ENCODE data around the gene B3GALT5. TPM values are rescaled to one million over a fixed set of nuclear protein-coding genes. Genes with fewer than 3 reads are reported as not detected.

The B3GALT5 gene
- total RNA-seq, 1 experiment from 2014 or later: 0.33 TPM

DNA sequence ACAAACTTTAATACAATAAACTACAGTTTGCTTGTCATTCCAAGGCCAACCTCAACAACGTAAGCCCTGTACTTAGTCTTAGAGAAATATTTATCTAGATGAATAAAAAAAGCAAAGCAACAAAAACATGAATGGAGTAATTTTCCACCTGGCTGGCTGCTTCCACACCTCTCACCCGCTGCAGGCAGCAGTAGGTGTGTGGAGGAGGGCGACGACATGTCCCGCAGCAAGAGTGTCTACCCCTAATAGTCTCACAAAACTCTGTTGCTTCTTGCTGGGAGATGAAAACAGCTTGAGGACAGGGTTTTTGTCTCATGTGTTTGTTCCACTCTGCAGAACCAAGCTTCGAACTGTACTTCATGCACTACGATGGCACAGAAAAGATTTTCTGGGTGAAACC, 83.5 kb downstream of the B3GALT5 start:
- no peak for DNase-seq (ENCODE audit: low spot score)

GRCh38 chr21:39696618-39697017, 83.9 kb downstream of the B3GALT5 start:
- peak; percentile 17 for DNase-seq (ENCODE audit: low spot score)

GRCh38 chr21:39700318-39700717, 87.6 kb downstream of the B3GALT5 start:
- DNase-seq (ENCODE audit: low spot score): no peak

DNA sequence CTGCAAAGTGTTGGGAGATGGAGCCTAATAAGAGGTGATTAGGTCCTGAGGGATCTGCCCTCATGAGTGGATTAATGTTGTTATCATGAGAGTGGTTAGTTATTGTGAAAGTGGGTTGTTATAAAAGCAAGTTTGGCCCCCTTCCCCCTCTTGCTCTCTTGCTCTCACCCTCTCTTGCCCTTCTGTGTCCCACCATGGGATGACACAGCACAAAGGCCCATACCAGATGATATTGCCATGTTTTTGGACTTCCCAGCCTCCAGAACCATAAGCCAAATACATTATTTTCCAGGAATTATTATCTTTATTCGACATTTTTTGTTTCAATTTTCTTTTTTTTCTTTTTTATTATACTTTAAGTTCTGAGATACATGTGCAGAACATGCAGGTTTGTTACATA, 90.8 kb downstream of the B3GALT5 start:
- no peak for DNase-seq (ENCODE audit: low spot score)

DNA sequence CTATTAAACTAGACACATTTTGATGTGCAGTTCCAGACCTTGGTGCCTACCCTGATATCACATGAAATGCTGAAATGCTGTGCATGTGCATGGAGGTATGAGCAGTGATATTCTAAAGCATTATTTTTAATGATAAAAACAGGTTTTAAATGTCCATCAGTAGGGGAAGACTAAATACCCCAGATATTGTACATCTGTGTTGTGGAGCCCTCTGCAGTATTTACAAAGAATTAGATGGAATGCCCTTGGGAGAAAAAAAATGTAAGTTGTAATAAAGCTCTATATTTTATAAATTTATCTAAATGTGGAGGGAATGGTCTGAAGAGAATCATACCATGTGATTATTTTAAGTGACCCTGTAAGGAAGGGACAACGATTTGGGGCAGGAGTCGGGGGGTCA, 93.1 kb downstream of the B3GALT5 start:
- DNase-seq (ENCODE audit: low spot score): no peak

DNA sequence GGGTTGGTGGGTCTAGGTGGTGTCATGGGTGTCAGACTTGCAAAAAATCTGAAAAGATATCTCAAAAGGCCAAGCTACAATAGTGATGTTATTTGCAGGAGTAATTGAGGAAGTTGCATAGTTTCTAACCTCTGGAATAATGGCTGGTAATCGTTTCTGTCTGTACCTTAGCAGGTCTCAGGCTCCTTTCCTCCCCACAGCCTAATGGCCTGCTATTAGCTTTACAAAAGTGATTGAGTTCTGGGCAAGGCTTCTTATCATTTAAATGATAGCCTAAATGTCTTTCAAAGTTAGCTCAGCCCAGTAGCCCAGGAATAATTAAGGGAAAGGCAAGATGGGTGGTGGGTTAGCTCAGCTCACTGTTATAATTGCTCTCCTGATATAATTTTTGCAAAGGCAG, 94.6 kb downstream of the B3GALT5 start:
- no peak for DNase-seq (ENCODE audit: low spot score)

DNA sequence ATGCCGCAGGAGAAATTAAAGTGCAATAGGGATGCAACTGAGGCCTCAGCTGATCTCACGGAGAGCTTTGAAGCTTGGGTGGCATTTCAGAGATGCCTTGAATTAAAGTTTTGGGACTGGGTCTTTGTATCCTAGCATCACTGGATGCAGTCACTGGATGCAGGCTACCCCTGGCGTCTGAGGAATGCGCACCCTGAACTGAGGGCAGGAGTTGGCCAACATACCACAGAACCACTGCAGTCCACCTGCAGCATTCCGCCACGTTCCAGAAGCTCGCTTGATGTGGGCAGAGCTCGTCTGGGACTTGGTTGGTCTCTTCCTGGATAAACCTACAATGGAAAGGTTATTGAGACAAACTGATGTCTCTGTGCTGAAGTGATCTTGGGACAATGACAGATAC, 98.1 kb downstream of the B3GALT5 start:
- no peak for DNase-seq (ENCODE audit: low spot score)

GRCh38 chr21:39712273-39712672, 99.5 kb downstream of the B3GALT5 start:
- no peak for DNase-seq (ENCODE audit: low spot score)

- DNase-seq (ENCODE audit: low spot score): no peak
Measured at GRCh38 chr21:39712976-39713375, 100.2 kb downstream of the B3GALT5 start.

GRCh38 chr21:39713905-39714304, 101.2 kb downstream of the B3GALT5 start:
- DNase-seq (ENCODE audit: low spot score): no peak

- no peak for DNase-seq (ENCODE audit: low spot score)
Measured at GRCh38 chr21:39714331-39714730, 101.6 kb downstream of the B3GALT5 start.

GRCh38 chr21:39715804-39716397, 103.2 kb downstream of the B3GALT5 start:
- peak; percentile 32 for DNase-seq (ENCODE audit: low spot score)

DNA sequence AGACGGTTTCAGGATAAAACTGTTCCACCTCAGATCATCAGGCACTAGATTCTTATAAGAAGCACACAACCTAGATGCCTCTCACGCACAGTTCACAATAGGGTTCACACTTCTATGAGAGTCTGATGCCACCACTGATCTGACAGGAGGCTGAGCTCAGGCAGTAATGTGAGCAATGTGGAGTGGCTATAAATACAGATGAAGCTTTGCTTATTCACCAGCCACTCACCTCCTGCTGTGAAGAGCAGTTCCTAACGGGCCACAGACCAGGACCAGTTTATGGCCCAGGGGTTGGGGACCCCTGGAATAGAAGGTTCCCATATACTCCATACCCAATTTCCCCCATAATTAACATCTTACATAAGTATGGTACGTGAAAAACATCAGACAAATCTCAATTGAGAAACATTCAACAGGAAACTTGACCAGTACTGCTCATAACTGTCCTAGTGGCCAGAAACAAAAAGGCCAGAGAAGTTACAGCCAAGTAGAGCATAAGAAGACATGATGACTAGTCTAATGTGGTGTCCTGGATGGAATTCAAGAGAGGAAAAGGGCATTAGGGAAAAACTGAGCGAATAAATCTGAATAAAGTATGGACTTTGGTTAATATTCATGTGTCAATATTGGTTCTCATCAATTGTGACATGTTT, 107.5 kb downstream of the B3GALT5 start:
- no peak for DNase-seq (ENCODE audit: low spot score)

DNA sequence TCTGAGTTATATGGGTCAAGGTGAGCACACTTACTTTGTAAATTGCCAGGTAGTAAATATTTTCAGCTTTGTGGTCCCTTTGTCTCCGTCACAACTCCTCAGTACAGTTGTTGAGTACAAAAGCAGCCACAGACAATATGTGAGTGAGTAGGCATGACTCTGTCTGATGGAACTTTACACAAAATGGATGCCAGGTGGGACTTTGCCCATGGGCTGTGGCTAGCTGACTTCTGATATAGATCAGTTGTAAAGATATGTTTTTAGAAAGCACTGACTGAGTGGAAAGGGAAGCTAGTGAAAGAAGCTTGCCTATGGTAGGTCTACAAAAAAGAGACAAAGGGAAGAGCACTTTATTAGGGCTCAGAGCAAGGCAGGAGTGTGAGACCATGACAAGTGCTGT, 109.1 kb downstream of the B3GALT5 start:
- no peak for DNase-seq (ENCODE audit: low spot score)

Other genes with a start within 250 kb of the B3GALT5 start
- 1.4 TPM in 2 replicates for gene LCA5L, start 167.2 kb upstream of the B3GALT5 start, total RNA-seq (2014; rRNA removed; shearing (Covaris generic))
- gene SH3BGR, start 161.0 kb upstream of the B3GALT5 start, total RNA-seq (2014; rRNA removed; shearing (Covaris generic)): 12.8 and 337 TPM in 2 replicates
- 0.04 and 0.19 TPM in 2 replicates for gene IGSF5, start 132.2 kb downstream of the B3GALT5 start, total RNA-seq (2014; rRNA removed; shearing (Covaris generic))